ENCODE measurements around the gene PDK3. TPM values are rescaled to one million over a fixed set of nuclear protein-coding genes. Genes with fewer than 3 reads are reported as not detected.

Gene PDK3
- total and polyA plus RNA-seq, 5 experiments from 2014 or later, result 26.7 to 40.4 (median 34.4) TPM

DNA sequence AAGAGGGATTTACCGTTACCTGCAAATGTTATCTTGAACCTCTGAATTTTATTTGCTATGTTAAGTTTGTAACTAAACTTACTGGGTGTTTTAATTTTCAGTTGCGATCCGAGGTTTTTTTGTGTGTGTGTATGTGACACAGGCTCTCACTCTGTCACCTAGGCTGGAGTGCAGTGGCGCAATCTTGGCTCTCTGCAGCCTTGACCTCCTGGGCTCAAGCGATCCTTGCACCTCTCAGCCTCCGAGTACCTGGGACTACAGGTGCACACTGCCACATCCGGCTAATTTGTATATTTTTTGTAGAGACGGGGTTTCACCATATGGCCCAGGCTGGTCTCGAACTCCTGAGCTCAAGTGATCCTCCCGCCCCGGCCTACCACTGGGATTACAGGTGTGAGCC, 18.5 kb downstream of the PDK3 start:
- Mint-ChIP-seq H3K27me3 (no peaks in the 10 kb centered on the region), H3K4me1 (peaks cover 12 to 48% (median 40%) of the 10 kb centered on the region in 4 donors), H3K9me3 (peaks cover 0 to 2% (median 0%) of the 10 kb centered on the region in 9 donors), H3K27ac (peak overlapping the region in 7 of 10 donors; percentile 38 to 97 (median 52)), H3K36me3 (peaks cover 0 to under 1% (median 0%) of the 10 kb centered on the region in 3 donors), H3K4me3 (no peak overlapping the region)
- ATAC-seq (no peak), DNase-seq (no peak)
- POLR2A ChIA-PET, result no interaction called here

DNA sequence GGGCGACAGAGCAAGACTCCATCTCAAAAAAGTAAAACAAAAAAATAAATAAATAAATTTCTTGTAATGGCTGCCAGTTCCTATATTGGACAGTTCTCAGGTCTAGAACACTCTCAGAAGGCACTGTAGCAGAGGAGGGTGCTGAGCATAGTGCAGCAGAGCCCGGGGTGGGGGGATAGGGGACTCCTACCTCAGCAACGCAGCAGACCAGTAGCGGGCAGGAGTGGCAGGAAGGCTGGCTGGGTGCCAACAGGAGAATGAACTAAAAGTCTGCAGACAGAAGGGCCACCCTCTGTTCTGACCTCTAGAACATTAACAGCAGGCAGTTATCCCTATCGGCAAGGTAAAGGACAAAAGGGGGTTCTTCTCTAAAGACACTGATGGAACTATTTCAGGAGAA, 20.2 kb downstream of the PDK3 start:
- Mint-ChIP-seq H3K36me3 (peaks cover 0 to 2% (median 0%) of the 10 kb centered on the region in 3 donors), H3K9me3 (peaks cover 0 to 2% (median 0%) of the 10 kb centered on the region in 9 donors), H3K27me3 (no peaks in the 10 kb centered on the region), H3K4me3 (no peak overlapping the region), H3K27ac (peak overlapping the region in 4 of 10 donors; percentile 1 to 46 (median 30)), H3K4me1 (peaks cover 6 to 37% (median 23%) of the 10 kb centered on the region in 4 donors)
- POLR2A ChIA-PET, result no interaction called here
- no peak for ATAC-seq
- DNase-seq, result no peak

DNA sequence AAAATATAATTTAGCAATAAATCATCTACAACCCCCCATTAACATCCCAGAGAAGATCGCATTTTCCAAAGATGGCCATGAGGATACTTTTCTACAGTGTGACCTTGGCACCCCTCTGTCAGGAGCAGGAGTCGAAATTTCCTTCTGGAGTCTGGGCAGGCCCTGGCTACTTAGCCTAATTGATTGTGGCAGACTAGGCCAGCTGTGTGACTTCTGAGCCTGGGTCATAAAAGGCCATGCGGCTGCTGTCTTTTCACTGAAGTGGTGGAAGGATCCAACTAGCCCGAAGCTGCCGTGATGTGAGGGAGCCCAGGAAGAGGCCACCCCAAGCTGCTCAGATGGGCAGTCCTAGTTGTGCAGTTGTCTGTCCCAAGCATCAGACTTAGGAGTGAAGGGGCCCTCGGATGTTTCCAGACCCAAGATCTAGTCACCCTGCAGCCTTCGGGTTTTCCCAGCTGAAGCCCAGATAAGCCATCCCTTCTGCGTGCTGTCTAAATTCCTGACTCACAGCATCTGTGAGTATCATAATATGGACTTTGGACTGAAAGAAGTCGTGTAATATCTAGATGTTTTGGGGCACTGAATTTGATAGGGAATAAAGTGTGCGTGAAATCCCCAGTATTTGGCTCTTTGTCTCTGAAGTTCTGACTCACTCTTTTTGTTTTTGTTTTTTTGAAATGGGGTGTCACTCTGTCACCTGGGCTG, 21.0 kb downstream of the PDK3 start:
- Mint-ChIP-seq H3K4me3 (peak overlapping the region in 1 of 10 donors; percentile 30), H3K9me3 (peaks cover 0 to 2% (median 0%) of the 10 kb centered on the region in 9 donors), H3K4me1 (peaks cover 6 to 32% (median 19%) of the 10 kb centered on the region in 4 donors), H3K27ac (peak overlapping the region in 4 of 10 donors; percentile 36 to 60 (median 48)), H3K36me3 (peaks cover 0 to 6% (median 0%) of the 10 kb centered on the region in 3 donors), H3K27me3 (no peaks in the 10 kb centered on the region)
- DNase-seq, result no peak
- ATAC-seq, result no peak
- POLR2A ChIA-PET, result no interaction called here

- POLR2A ChIA-PET, result no interaction called here
- Mint-ChIP-seq H3K27me3 (no peaks in the 10 kb centered on the region), H3K9me3 (no peaks in the 10 kb centered on the region), H3K4me1 (peaks cover 0 to 24% (median 13%) of the 10 kb centered on the region in 4 donors), H3K4me3 (no peak overlapping the region), H3K36me3 (peaks cover 0 to 6% (median 0%) of the 10 kb centered on the region in 3 donors), H3K27ac (no peak overlapping the region)
- DNase-seq, result no peak
- ATAC-seq, result no peak
Observed at GRCh38 chrX:24487571-24487970, 22.5 kb downstream of the PDK3 start.

GRCh38 chrX:24491741-24492140, 26.7 kb downstream of the PDK3 start:
- ATAC-seq (no peak), DNase-seq (no peak)
- POLR2A ChIA-PET, result no interaction called here
- no peaks in the 10 kb centered on the region for H3K27me3 Mint-ChIP-seq
- H3K4me3 Mint-ChIP-seq, result no peak overlapping the region
- H3K27ac Mint-ChIP-seq, result no peak overlapping the region
- peaks cover 9 to 36% (median 34%) of the 10 kb centered on the region in 4 donors for H3K4me1 Mint-ChIP-seq
- peaks cover 0 to 6% (median 0%) of the 10 kb centered on the region in 3 donors for H3K36me3 Mint-ChIP-seq
- H3K9me3 Mint-ChIP-seq, result no peaks in the 10 kb centered on the region

DNA sequence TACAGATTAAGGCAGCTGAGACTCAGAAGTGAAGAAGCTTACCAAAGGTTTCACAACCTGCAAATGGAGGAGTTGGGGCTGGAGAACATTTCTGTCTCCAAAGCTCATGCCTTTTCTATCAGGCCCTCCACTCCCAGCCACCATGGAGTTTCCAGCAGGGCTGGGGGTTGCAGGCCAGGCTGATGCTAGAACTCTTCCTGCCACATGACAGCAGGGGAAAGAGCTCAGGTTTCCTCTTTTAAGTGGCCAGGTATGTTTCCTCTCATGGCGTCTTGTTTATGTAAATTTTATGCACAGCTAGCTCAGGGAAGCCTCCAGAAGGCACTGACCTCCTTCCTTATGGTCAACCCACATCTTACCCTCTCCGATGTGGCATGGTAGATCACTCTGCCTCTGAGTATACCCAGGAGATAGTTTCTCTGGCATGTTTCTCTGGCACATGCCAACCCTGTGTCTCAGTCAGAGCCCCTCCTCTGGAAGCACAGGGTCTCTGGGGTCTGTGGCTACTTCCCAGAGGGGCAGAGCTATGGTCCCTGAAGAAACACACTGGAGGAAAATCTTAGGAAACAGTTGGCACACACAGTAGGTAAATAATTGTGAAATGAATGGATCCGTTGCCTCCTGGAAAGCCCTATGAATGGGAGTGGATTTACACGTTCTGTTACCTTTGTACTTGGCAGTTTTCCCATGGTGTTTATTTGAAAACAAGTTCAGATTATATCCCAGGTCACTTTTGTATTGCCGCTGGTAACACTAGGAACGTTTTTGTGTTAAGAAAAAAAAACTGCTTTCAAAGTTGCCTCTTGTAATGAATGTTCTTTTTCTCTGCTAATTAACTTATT, 28.9 kb downstream of the PDK3 start:
- POLR2A ChIA-PET, result interaction anchor here (1.6 kb wide), 1 partner anchor 28 kb away, joined by 6 read pairs; the partner anchor contains the start of gene PDK3
- H3K27ac Mint-ChIP-seq, result peak overlapping the region; percentile 53 to 89 (median 77)

GRCh38 chrX:24494647-24495075, 29.6 kb downstream of the PDK3 start:
- POLR2A ChIA-PET, result interaction anchor here (1.6 kb wide), 1 partner anchor 29 kb away, joined by 6 read pairs; the partner anchor contains the start of gene PDK3
- H3K36me3 Mint-ChIP-seq, result peaks cover 0 to 11% (median 1%) of the 10 kb centered on the region in 3 donors
- no peaks in the 10 kb centered on the region for H3K27me3 Mint-ChIP-seq
- no peaks in the 10 kb centered on the region for H3K9me3 Mint-ChIP-seq
- H3K4me1 Mint-ChIP-seq, result peaks cover 11 to 46% (median 44%) of the 10 kb centered on the region in 4 donors
- H3K27ac Mint-ChIP-seq, result peak overlapping the region; percentile 54 to 89 (median 77)
- H3K4me3 Mint-ChIP-seq, result peak overlapping the region; percentile 16 to 64 (median 54)
- DNase-seq (peak in 2 of 10 donors; percentile 18 to 32), ATAC-seq (peak; percentile 43 to 66)

More for the DNA sequence above, 28.9 kb downstream of the PDK3 start:
- peak in 1 of 10 donors; percentile 4 for DNase-seq
- H3K27me3 Mint-ChIP-seq, result no peaks in the 10 kb centered on the region
- H3K9me3 Mint-ChIP-seq, result no peaks in the 10 kb centered on the region
- peaks cover 0 to 6% (median 1%) of the 10 kb centered on the region in 3 donors for H3K36me3 Mint-ChIP-seq
- H3K4me1 Mint-ChIP-seq, result peaks cover 11 to 46% (median 44%) of the 10 kb centered on the region in 4 donors
- peak overlapping the region; percentile 24 to 82 (median 56) for H3K4me3 Mint-ChIP-seq
- ATAC-seq, result peak; percentile 56 to 66

- Mint-ChIP-seq H3K9me3 (no peaks in the 10 kb centered on the region), H3K36me3 (peaks cover 0 to 17% (median 1%) of the 10 kb centered on the region in 3 donors), H3K4me1 (peaks cover 11 to 45% (median 43%) of the 10 kb centered on the region in 4 donors), H3K27ac (peak overlapping the region in 4 of 10 donors; percentile 35 to 89 (median 50)), H3K4me3 (no peak overlapping the region), H3K27me3 (no peaks in the 10 kb centered on the region)
- no peak for DNase-seq
- POLR2A ChIA-PET, result no interaction called here
- ATAC-seq, result no peak
Observed at GRCh38 chrX:24495700-24496099, 30.6 kb downstream of the PDK3 start.

DNA sequence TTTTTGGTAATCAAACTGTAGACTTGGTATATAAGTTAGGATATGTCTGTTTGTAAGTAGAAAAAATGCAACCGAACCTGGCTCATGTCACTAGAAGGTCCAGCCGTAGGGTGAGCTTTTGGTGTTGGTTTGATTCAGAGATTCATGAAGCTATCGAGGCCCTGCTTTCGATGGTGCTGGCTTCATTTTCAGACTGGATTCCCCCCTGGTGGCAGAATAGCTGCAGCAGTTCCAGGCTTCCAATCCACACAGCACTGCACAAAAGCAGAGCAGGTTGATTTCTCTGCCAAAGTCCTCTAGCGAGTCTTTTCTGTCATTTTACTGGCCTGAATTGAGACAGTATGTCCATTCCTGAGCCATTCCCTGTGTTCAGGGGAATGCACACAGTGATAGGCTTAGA, 33.1 kb downstream of the PDK3 start:
- peaks cover 0 to 30% (median 1%) of the 10 kb centered on the region in 3 donors for H3K36me3 Mint-ChIP-seq
- DNase-seq, result peak in 7 of 10 donors; percentile 7 to 64 (median 30)
- no peaks in the 10 kb centered on the region for H3K9me3 Mint-ChIP-seq
- H3K4me3 Mint-ChIP-seq, result peak overlapping the region in 3 of 10 donors; percentile 10 to 41 (median 35)
- ATAC-seq, result peak; percentile 57 to 74
- H3K27ac Mint-ChIP-seq, result peak overlapping the region in 9 of 10 donors; percentile 33 to 85 (median 58)
- H3K4me1 Mint-ChIP-seq, result peaks cover 5 to 41% (median 38%) of the 10 kb centered on the region in 4 donors
- POLR2A ChIA-PET, result interaction anchor here (1.0 to 1.7 kb wide), 3 partner anchors 33 to 102 kb away, joined by 4 to 10 read pairs (median 8); partner anchors contain the start of gene PDK3
- H3K27me3 Mint-ChIP-seq, result no peaks in the 10 kb centered on the region

DNA sequence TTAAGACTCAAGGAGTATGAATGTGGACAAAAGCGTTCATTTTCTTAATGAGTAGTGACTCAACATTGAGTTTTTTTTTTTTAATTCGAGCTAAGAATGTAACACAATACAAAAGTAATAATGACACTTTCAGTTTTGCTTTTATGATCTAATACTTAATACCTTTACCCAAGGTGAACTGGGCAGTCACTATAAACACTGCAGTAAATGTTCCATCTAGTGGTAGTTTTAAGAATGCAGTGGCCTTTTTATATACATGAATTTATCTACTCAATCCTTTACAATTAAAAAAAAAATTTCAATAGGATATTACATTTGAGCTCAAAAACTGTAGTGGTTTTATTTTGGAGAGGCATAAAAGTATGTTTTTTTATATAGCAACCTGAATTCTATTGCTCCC, 33.9 kb downstream of the PDK3 start:
- DNase-seq (peak in 3 of 10 donors; percentile 29 to 48 (median 37)), ATAC-seq (peak; percentile 69 to 71)
- Mint-ChIP-seq H3K4me1 (peaks cover 2 to 33% (median 30%) of the 10 kb centered on the region in 4 donors), H3K36me3 (peaks cover 0 to 34% (median 1%) of the 10 kb centered on the region in 3 donors), H3K27ac (peak overlapping the region in 3 of 10 donors; percentile 58 to 82 (median 68)), H3K9me3 (no peaks in the 10 kb centered on the region), H3K27me3 (no peaks in the 10 kb centered on the region), H3K4me3 (peak overlapping the region in 4 of 10 donors; percentile 10 to 41 (median 18))
- POLR2A ChIA-PET, result interaction anchor here (0.8 to 1.7 kb wide), 3 partner anchors 19 to 103 kb away, joined by 3 to 10 read pairs (median 4); no protein-coding TSS in a partner anchor

- no peak overlapping the region for H3K27ac Mint-ChIP-seq
- H3K4me1 Mint-ChIP-seq, result peaks cover 0 to 6% (median 4%) of the 10 kb centered on the region in 4 donors
- POLR2A ChIA-PET, result no interaction called here
- no peaks in the 10 kb centered on the region for H3K9me3 Mint-ChIP-seq
- H3K36me3 Mint-ChIP-seq, result peaks cover 0 to 77% (median 3%) of the 10 kb centered on the region in 3 donors
- DNase-seq (no peak), ATAC-seq (no peak)
- no peak overlapping the region for H3K4me3 Mint-ChIP-seq
- H3K27me3 Mint-ChIP-seq, result no peaks in the 10 kb centered on the region
Observed at GRCh38 chrX:24506082-24506481, 41.0 kb downstream of the PDK3 start.

DNA sequence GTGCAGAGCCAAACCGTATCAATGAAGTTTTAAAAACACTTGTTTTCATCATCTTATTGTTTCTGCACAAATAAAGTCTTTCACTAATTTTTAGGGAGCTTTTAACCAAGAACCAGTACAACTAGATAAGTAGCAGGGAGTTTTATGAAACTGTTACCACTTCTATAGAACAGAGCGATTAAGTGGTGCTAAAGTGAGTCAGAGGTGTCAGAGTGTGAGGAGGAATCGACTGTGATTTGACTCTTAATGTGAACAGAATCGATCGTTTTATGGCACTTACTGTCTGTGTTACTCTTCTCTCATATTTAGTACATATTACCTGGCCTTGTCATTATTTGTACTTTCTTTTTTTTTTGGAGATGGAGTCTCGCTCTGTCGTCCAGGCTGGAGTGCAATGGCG, 43.3 kb downstream of the PDK3 start:
- Mint-ChIP-seq H3K27me3 (no peaks in the 10 kb centered on the region), H3K9me3 (no peaks in the 10 kb centered on the region), H3K36me3 (peaks cover 0 to 78% (median 3%) of the 10 kb centered on the region in 3 donors), H3K4me3 (no peak overlapping the region), H3K4me1 (peaks cover 0 to 6% (median 4%) of the 10 kb centered on the region in 4 donors), H3K27ac (no peak overlapping the region)
- DNase-seq (no peak), ATAC-seq (no peak)
- POLR2A ChIA-PET, result no interaction called here

Measured in naive thymus-derived CD8-positive, alpha-beta T cell (primary cell).